GM06990 (cell line): ENCODE measurements around the gene CORO2B.

Source experiments
- DNase-seq: peaks from one replicate; pipeline ENCODE4 v3.0.0-alpha.2; 2011; ENCODE audit not compliant: insufficient read length; ENCODE audit errors: extremely low read depth
- H3K27me3 ChIP-seq: replicated peaks from 2 replicates; pipeline ENCODE4 v1.6.0; 2011; ENCODE audit warnings: low read length; ENCODE audit not compliant: control insufficient read depth, insufficient read depth
- H3K36me3 ChIP-seq: 2 replicates; pipeline ENCODE4 v1.5.1; 2011; ENCODE audit warnings: low read length; ENCODE audit not compliant: control insufficient read depth, insufficient read depth
- H3K4me3 ChIP-seq: replicated peaks from 2 replicates; pipeline ENCODE4 v1.5.1; 2011; ENCODE audit warnings: low read depth, mild to moderate bottlenecking, control low read depth, low read length
- CTCF ChIP-seq: IDR thresholded peaks from 2 replicates; pipeline ENCODE4 v1.5.1; 2011; ENCODE audit warnings: low read length, control low read depth, mild to moderate bottlenecking, inconsistent platforms; ENCODE audit not compliant: insufficient read depth, poor library complexity, severe bottlenecking

Gene CORO2B

GRCh38 chr15:68764090-68764489 lies 185.3 kb downstream of the CORO2B start:
- DNase-seq = no peak
- Histone ChIP-seq H3K27me3 (no peaks in the 10 kb centered on the region; the same call in 1 of the 2 replicates), H3K4me3 (no peak overlapping the region), H3K36me3 (no peaks in the 10 kb centered on the region)
- no peak for TF ChIP-seq CTCF

GRCh38 chr15:68765602-68766368 lies 187.0 kb downstream of the CORO2B start:
- H3K4me3 ChIP-seq = no peak overlapping the region
- no peak for TF ChIP-seq CTCF
- no peaks in the 10 kb centered on the region; the same call in 1 of the 2 replicates for H3K27me3 ChIP-seq
- H3K36me3 ChIP-seq = no peaks in the 10 kb centered on the region
- DNase-seq = no peak

- no peak for TF ChIP-seq CTCF
- DNase-seq = no peak
- Histone ChIP-seq H3K27me3 (no peaks in the 10 kb centered on the region; the same call in 1 of the 2 replicates), H3K36me3 (no peaks in the 10 kb centered on the region), H3K4me3 (no peak overlapping the region)
Measured at GRCh38 chr15:68767833-68768232, 189.0 kb downstream of the CORO2B start.

GRCh38 chr15:68768321-68768720 lies 189.5 kb downstream of the CORO2B start:
- no peaks in the 10 kb centered on the region; the same call in 1 of the 2 replicates for H3K27me3 ChIP-seq
- H3K36me3 ChIP-seq = no peaks in the 10 kb centered on the region
- no peak for DNase-seq
- no peak overlapping the region for H3K4me3 ChIP-seq
- no peak for TF ChIP-seq CTCF

- Histone ChIP-seq H3K36me3 (no peaks in the 10 kb centered on the region), H3K27me3 (no peaks in the 10 kb centered on the region; the same call in 1 of the 2 replicates), H3K4me3 (no peak overlapping the region)
- TF ChIP-seq CTCF = no peak
- no peak for DNase-seq
Measured at GRCh38 chr15:68769702-68770101, 190.9 kb downstream of the CORO2B start.

GRCh38 chr15:68770216-68770615 lies 191.4 kb downstream of the CORO2B start:
- H3K36me3 ChIP-seq = no peaks in the 10 kb centered on the region
- no peak overlapping the region for H3K4me3 ChIP-seq
- TF ChIP-seq CTCF = no peak
- no peak for DNase-seq
- H3K27me3 ChIP-seq = no peaks in the 10 kb centered on the region; the same call in 1 of the 2 replicates
